ENCODE data around the gene WNT10A.
"Not testable (repeated sequence)": the region's sequence is repeated elsewhere in the genome, so short reads cannot be mapped to it uniquely, and the experiment has no call there.

WNT10A gene

DNA sequence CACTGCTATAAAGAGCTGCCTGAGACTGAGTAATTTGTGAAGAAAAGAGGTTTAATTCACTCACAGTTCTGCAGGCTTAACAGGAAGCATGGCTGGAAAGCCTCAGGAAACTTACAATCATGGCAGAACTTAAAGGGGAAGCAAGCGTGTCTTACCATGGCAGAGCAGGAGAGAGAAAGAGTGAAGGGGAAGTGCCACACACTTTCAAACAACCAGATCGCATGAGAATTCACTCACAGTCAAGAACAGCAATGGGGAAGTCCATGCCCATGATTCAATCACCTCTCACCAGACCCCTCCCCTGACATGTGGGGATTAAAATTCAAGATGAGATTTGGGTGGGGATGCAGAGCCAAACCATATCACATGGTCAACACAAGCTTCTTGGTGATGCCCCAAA, 44.1 kb downstream of the WNT10A start:
- H3K9me3 ChIP-seq (ENCODE audit: control insufficient read depth in 1 of 2, low read length in 2 of 2) = no peaks in the 10 kb centered on the region
- H3K4me3 ChIP-seq (ENCODE audit: low read depth in 1 of 2, low read length in 2 of 2) = no peak overlapping the region
- no peaks in the 10 kb centered on the region for H3K36me3 ChIP-seq (ENCODE audit: control insufficient read depth in 1 of 2, insufficient read depth in 2 of 2, low read length in 2 of 2)
- H3K27me3 ChIP-seq (ENCODE audit: low read depth, low read length) = no peaks in the 10 kb centered on the region
- no peaks in the 10 kb centered on the region for H3K4me1 ChIP-seq (ENCODE audit: control insufficient read depth in 1 of 2, insufficient read depth in 2 of 2, low read length in 2 of 2)
- no peak overlapping the region for H3K27ac ChIP-seq (ENCODE audit: low read length)

DNA sequence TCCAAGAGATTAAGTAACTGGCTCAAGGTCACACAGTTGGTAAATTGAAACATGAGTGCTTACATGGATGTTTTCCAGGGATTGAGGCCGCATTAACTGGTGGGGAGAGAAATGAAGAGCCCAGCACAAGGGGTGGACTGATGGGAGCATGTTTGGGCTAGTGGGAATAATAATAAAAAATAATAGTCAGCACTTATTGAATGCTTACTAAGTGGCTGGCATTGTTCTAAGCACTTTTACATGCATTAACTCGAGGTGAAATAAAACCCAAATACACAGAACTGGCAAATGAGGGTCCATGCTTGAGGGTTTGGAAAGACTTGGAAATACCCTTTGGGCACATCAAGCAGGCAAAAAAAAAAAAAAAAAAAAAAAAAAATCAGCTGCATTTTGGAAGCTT, 44.8 kb downstream of the WNT10A start:
- no peak overlapping the region for H3K4me3 ChIP-seq (ENCODE audit: low read depth in 1 of 2, low read length in 2 of 2)
- H3K9me3 ChIP-seq (ENCODE audit: control insufficient read depth in 1 of 2, low read length in 2 of 2) = no peaks in the 10 kb centered on the region
- no peak overlapping the region for H3K27ac ChIP-seq (ENCODE audit: low read length)
- H3K4me1 ChIP-seq (ENCODE audit: control insufficient read depth in 1 of 2, insufficient read depth in 2 of 2, low read length in 2 of 2) = no peaks in the 10 kb centered on the region
- H3K27me3 ChIP-seq (ENCODE audit: low read depth, low read length) = no peaks in the 10 kb centered on the region
- no peaks in the 10 kb centered on the region for H3K36me3 ChIP-seq (ENCODE audit: control insufficient read depth in 1 of 2, insufficient read depth in 2 of 2, low read length in 2 of 2)

DNA sequence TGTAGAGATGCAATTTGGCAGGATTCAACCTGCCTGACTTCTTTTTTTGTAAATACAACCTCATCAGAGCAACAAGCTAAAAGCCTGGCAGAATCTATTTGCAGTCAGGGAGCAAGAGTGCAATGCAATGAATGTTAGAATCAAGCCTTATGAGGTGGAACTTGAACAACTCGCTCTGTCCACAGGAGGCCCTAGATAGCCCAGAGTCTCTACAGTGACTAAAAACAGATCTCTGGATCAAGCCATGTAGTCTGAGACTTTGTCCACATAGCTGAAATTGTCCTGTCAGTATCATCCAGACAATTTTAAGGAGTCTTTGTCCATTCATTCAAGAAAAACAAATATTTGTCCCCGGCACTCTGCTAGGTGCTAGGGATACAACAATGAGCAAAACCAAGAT, 46.8 kb downstream of the WNT10A start:
- Histone ChIP-seq H3K4me1 (ENCODE audit: control insufficient read depth in 1 of 2, insufficient read depth in 2 of 2, low read length in 2 of 2) (no peaks in the 10 kb centered on the region), H3K27me3 (ENCODE audit: low read depth, low read length) (no peaks in the 10 kb centered on the region), H3K9me3 (ENCODE audit: control insufficient read depth in 1 of 2, low read length in 2 of 2) (no peaks in the 10 kb centered on the region), H3K27ac (ENCODE audit: low read length) (no peak overlapping the region), H3K36me3 (ENCODE audit: control insufficient read depth in 1 of 2, insufficient read depth in 2 of 2, low read length in 2 of 2) (no peaks in the 10 kb centered on the region), H3K4me3 (ENCODE audit: low read depth in 1 of 2, low read length in 2 of 2) (no peak overlapping the region)

GRCh38 chr2:218927876-218928275, 47.2 kb downstream of the WNT10A start:
- Histone ChIP-seq H3K4me1 (ENCODE audit: control insufficient read depth in 1 of 2, insufficient read depth in 2 of 2, low read length in 2 of 2) (no peaks in the 10 kb centered on the region), H3K27me3 (ENCODE audit: low read depth, low read length) (no peaks in the 10 kb centered on the region), H3K27ac (ENCODE audit: low read length) (no peak overlapping the region), H3K36me3 (ENCODE audit: control insufficient read depth in 1 of 2, insufficient read depth in 2 of 2, low read length in 2 of 2) (no peaks in the 10 kb centered on the region), H3K9me3 (ENCODE audit: control insufficient read depth in 1 of 2, low read length in 2 of 2) (no peaks in the 10 kb centered on the region), H3K4me3 (ENCODE audit: low read depth in 1 of 2, low read length in 2 of 2) (no peak overlapping the region)

- H3K4me3 ChIP-seq (ENCODE audit: low read depth in 1 of 2, low read length in 2 of 2); H3K27me3 ChIP-seq (ENCODE audit: low read depth, low read length); H3K4me1 ChIP-seq (ENCODE audit: control insufficient read depth in 1 of 2, insufficient read depth in 2 of 2, low read length in 2 of 2); H3K36me3 ChIP-seq (ENCODE audit: control insufficient read depth in 1 of 2, insufficient read depth in 2 of 2, low read length in 2 of 2); H3K27ac ChIP-seq (ENCODE audit: low read length); H3K9me3 ChIP-seq (ENCODE audit: control insufficient read depth in 1 of 2, low read length in 2 of 2): not testable (repeated sequence)
Measured at GRCh38 chr2:218930488-218930887, 49.8 kb downstream of the WNT10A start.

GRCh38 chr2:218931751-218932150, 51.1 kb downstream of the WNT10A start:
- not testable (repeated sequence) for H3K36me3 ChIP-seq (ENCODE audit: control insufficient read depth in 1 of 2, insufficient read depth in 2 of 2, low read length in 2 of 2); H3K4me3 ChIP-seq (ENCODE audit: low read depth in 1 of 2, low read length in 2 of 2); H3K4me1 ChIP-seq (ENCODE audit: control insufficient read depth in 1 of 2, insufficient read depth in 2 of 2, low read length in 2 of 2); H3K27ac ChIP-seq (ENCODE audit: low read length); H3K27me3 ChIP-seq (ENCODE audit: low read depth, low read length); H3K9me3 ChIP-seq (ENCODE audit: control insufficient read depth in 1 of 2, low read length in 2 of 2)

Data from muscle layer of duodenum (tissue), 2 donors.